T-helper 22 cell (primary cell): ENCODE measurements around the gene GAS2L1.

Experiments
- DNase-seq: peaks from one replicate; pipeline ENCODE4 v3.0.0-alpha.2; 2020; ENCODE audit warnings: low read depth

Gene GAS2L1

GRCh38 chr22:29309332-29310064, 3.0 kb downstream of the GAS2L1 start:
- no peak for DNase-seq

GRCh38 chr22:29310065-29310862, 3.8 kb downstream of the GAS2L1 start:
- no peak for DNase-seq

- no peak for DNase-seq
Measured at GRCh38 chr22:29310863-29311339, 4.5 kb downstream of the GAS2L1 start.

GRCh38 chr22:29311464-29312217, 5.2 kb downstream of the GAS2L1 start:
- DNase-seq = no peak

GRCh38 chr22:29312218-29313125, 6.0 kb downstream of the GAS2L1 start:
- no peak for DNase-seq

GRCh38 chr22:29313126-29313575, 6.7 kb downstream of the GAS2L1 start:
- DNase-seq = no peak

- no peak for DNase-seq
Measured at GRCh38 chr22:29313576-29314466, 7.4 kb downstream of the GAS2L1 start.

- DNase-seq = no peak
Measured at GRCh38 chr22:29314537-29315285, 8.3 kb downstream of the GAS2L1 start.

- no peak for DNase-seq
Measured at GRCh38 chr22:29315286-29316140, 9.1 kb downstream of the GAS2L1 start, which contains the start of gene RASL10A. Gene RASL10A, minus strand, starts transcription at chr22:29315697. Its CDS starts 451 bp downstream, at chr22:29315246.

GRCh38 chr22:29316141-29316828, 9.8 kb downstream of the GAS2L1 start:
- DNase-seq = no peak

GRCh38 chr22:29317827-29318454, 11.5 kb downstream of the GAS2L1 start:
- DNase-seq = no peak

- no peak for DNase-seq
Measured at GRCh38 chr22:29319072-29319471, 12.6 kb downstream of the GAS2L1 start.

- DNase-seq = no peak
Measured at GRCh38 chr22:29320546-29320945, 14.1 kb downstream of the GAS2L1 start.

GRCh38 chr22:29323641-29324040, 17.2 kb downstream of the GAS2L1 start:
- DNase-seq = no peak

- no peak for DNase-seq
Measured at GRCh38 chr22:29325356-29325755, 18.9 kb downstream of the GAS2L1 start.

GRCh38 chr22:29325785-29326315, 19.4 kb downstream of the GAS2L1 start:
- no peak for DNase-seq

GRCh38 chr22:29326481-29326880, 20.0 kb downstream of the GAS2L1 start:
- DNase-seq = no peak
